G401.6 (cell line): Measurements from ENCODE around the gene GANAB.
"Not testable (repeated sequence)": the region's sequence is repeated elsewhere in the genome, so short reads cannot be mapped to it uniquely, and the experiment has no call there.

Source experiments
- FAIRE-seq: peaks from 2 replicates; lab custom pipeline; 2012; peaks lifted over from hg19 to GRCh38; lab: Jason Lieb, UNC

GANAB gene

GRCh38 chr11:62600367-62601121 is 45.9 kb downstream of the GANAB start:
- FAIRE-seq = no peak

DNA sequence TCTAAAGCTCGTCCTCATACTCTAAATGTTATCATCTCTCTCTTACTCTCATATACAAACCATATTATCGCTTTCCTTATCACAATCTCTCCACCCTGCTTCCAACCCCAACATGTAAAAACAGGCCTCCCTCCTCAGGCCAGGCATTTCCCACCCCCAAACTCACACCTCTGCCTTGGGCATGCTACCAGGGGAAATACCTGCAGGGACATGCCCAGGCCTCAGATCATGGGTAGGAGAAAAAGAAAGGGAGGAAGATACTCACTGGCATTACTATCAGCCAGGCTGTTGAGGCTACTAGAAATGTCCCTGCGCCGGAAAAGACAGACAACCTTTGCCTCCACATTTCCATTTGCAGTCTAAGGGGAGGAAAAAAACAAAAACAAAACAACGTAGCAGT is 46.5 kb downstream of the GANAB start:
- no peak for FAIRE-seq

DNA sequence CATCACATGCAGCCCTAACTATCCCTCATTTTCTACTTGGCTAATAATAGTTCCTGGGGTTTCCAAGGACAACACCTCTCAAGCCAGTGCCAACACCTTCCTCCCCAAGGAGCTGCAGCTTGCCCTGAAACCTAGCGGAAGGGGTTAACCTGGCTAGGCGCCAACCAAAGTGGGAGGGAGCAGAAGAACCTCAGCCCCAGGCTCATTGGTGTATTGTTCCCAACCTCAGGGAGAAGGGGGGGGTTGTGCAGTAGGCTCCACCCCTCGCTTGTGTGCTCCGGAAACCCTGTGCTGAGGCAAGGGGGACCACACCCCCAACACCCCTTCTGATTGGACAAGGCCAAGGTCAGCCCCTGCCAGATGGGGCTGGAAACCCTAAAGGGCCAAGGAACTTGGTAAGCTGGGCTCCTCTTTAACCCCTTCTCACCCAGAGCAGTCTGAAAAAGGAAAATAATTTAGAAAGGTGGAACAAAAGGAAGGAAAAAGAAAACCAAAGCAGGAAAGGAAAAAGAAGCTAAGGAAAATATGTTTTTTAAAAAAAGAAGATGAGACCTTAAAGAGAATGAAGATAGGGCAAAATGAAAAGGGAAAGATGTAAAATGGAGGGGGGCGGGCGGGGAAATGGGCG is 47.2 kb downstream of the GANAB start:
- peak; percentile 99 for FAIRE-seq

- FAIRE-seq = no peak
Observed at GRCh38 chr11:62595124-62595523, 51.3 kb downstream of the GANAB start.

DNA sequence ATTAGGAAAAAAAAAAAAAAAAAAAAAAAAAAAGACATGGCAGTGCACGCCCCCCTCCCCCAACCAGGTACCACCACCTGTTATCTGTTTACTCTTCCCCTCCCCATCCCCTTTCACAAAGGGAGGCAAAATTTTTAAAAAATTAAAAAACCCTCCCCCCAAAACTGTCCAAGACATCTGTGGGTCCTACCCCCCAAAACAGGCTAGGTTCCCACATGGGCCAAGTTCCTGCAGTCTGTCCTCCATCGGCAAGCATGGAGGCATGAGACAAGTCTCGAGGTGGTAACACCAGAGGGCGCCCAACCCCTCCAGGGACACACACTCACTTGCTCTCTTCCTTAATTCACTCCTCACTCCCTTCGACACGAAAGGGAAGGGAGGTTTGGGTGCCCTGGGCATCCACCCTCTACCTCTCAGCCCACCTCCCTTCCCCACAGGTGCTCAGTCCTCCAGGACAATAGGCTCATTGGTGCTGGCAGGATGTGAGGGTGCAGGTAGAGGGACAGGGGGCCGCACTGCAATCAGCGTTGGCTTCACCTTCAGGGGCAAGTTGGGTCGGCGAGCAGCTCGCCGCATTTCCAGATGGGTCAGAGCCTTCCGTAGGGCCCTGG is 52.9 kb downstream of the GANAB start:
- peak; percentile 37 for FAIRE-seq

- no peak for FAIRE-seq
Observed at GRCh38 chr11:62592989-62593421, 53.4 kb downstream of the GANAB start.

GRCh38 chr11:62592146-62592815 is 54.1 kb downstream of the GANAB start:
- FAIRE-seq = no peak

DNA sequence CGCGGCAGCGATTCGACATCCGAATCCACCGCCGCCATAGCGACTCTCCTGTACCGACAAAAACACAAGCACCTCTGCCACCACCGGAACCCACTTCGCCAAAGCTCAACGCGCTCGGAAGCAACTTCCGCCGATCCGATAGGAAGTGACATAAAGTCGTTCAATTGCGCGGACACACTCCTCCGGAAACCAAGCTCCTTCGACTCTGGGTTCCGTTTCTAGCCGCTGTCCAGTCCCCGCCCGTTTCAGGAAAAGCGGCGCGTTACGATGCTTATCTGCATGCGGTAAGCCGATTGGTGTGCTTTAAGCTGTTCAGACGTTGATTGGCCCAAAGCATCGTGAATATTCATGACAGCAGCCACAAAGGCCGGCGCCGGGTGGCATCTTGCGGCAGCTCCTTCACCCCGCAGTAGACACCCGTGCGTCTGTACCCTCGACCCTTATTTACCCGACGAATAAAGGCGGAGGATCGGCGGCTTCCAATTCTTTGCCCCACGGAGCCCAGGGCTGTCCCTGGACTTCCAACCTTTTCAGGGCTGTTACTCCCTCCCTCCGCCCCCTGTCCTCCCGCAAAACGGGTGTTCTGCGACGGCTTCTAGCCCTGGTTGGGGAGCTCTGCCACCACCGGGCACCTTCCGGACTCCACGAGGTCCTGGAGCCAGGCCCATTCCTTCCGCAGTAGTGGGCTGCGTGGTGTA is 54.8 kb downstream of the GANAB start, which contains the start of gene TUT1:
TSS of gene TUT1 (minus strand) at position 76 of the 698 bp plus-strand sequence. CDS start at position 38, 38 bp downstream.
- peak; percentile 98 for FAIRE-seq

GRCh38 chr11:62588966-62589637 is 57.3 kb downstream of the GANAB start:
- FAIRE-seq = peak; percentile 59

- FAIRE-seq = not testable (repeated sequence)
Observed at GRCh38 chr11:62585356-62585755, 61.1 kb downstream of the GANAB start.

DNA sequence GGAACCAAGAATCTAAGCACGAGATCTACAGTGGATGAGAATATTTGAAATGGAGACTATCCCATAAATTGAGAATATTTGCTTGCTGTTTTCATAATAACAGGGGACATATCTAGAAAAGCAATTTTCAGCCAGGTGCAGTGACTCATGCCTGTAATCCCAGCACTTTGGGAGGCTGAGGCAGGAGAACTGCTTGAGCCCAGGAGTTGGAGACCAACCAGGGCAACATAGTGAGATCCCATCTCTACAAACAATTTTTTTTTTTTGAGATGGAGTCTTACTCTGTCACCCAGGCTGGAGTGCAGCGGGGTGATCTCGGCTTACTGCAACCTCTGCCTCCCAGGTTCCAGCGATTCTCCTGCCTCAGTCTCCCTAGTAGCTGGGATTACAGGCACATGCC is 64.7 kb downstream of the GANAB start:
- FAIRE-seq = not testable (repeated sequence)

DNA sequence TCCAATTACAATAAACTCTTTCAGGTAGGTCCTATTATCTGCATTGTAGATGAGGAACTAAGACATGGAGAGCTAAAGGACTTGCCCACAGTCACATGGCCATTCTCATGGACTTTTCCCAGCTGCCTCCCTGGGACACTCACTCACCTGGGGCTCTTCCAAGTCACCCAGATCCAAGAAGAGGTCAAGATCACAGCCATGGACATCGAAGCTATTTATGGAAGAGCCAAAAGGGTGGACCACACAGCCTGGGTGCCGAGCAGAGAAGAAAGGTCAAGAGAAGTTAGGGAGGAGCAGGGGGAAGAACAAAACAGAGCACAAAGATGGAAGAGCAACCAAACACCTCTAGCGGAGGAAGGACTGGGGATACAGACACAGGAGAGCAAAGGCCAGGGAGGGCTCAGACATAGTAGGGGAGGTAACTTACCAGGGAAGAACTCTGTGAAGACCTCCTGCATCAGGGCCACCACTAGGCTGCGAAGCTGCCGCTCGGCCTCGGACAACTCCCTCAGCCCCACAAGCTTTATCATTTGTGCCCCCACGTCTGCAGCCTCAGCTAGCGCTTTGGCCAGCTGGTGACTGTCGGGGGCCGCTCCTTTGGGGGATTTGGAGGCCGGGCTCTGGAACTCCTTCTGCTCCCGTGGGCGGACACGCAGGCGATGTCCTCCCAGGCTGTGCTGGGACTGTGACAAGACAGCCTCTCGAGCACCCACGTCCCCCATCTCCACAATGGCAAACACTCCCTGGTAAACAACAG is 65.3 kb downstream of the GANAB start:
- FAIRE-seq = no peak

GRCh38 chr11:62579252-62579651 is 67.2 kb downstream of the GANAB start:
- FAIRE-seq = no peak

GRCh38 chr11:62578541-62578940 is 67.9 kb downstream of the GANAB start:
- FAIRE-seq = no peak

- FAIRE-seq = no peak
Observed at GRCh38 chr11:62577046-62577714, 69.2 kb downstream of the GANAB start.

GRCh38 chr11:62575837-62576236 is 70.6 kb downstream of the GANAB start:
- FAIRE-seq = no peak

DNA sequence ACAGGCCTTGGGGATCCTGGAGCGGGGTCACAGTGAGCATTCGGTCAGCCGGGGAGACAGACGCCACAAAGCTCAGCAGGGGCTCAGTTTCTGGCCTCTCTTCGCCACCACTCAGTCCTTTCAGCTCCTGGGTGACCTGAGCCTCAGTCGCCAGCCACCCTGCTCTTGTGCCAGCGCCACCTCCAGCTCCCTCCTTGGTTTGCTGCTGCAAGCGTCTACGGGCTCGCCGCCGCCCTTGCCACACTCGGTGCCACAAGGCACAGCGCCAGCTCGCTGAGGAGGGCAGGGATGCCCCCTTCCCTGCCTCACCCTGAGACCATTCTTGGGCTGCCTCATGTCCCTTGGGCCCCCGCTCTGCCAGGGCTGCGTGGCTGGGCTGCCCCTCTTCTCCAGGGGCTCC is 71.3 kb downstream of the GANAB start:
- FAIRE-seq = no peak
